ENCODE data around the gene NEK3.

DNA sequence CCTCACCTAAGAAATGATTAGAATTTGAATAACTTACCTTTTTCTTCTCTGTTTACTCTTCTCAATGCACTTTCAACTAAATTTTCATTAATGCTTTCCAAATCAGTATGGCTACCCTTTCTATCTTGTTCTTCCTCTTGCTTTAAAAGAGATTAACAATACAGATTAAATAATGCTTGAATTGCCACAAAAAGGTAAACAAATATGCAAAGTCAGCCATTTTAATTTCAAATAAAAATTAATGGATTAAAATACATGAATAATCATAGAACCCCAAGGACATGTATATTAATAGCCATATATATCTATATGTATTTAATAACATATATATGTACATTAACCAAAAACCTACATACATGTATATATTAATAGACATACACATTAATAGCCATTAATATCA is 22.6 kb downstream of the NEK3 start:
- TF ChIP-seq, protein P1, sequence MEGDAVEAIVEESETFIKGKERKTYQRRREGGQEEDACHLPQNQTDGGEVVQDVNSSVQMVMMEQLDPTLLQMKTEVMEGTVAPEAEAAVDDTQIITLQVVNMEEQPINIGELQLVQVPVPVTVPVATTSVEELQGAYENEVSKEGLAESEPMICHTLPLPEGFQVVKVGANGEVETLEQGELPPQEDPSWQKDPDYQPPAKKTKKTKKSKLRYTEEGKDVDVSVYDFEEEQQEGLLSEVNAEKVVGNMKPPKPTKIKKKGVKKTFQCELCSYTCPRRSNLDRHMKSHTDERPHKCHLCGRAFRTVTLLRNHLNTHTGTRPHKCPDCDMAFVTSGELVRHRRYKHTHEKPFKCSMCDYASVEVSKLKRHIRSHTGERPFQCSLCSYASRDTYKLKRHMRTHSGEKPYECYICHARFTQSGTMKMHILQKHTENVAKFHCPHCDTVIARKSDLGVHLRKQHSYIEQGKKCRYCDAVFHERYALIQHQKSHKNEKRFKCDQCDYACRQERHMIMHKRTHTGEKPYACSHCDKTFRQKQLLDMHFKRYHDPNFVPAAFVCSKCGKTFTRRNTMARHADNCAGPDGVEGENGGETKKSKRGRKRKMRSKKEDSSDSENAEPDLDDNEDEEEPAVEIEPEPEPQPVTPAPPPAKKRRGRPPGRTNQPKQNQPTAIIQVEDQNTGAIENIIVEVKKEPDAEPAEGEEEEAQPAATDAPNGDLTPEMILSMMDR (IDR thresholded peaks at IDR 0.05; ENCODE audit: low read depth, low read length, missing input control) = no peak
- TF ChIP-seq, protein P2, sequence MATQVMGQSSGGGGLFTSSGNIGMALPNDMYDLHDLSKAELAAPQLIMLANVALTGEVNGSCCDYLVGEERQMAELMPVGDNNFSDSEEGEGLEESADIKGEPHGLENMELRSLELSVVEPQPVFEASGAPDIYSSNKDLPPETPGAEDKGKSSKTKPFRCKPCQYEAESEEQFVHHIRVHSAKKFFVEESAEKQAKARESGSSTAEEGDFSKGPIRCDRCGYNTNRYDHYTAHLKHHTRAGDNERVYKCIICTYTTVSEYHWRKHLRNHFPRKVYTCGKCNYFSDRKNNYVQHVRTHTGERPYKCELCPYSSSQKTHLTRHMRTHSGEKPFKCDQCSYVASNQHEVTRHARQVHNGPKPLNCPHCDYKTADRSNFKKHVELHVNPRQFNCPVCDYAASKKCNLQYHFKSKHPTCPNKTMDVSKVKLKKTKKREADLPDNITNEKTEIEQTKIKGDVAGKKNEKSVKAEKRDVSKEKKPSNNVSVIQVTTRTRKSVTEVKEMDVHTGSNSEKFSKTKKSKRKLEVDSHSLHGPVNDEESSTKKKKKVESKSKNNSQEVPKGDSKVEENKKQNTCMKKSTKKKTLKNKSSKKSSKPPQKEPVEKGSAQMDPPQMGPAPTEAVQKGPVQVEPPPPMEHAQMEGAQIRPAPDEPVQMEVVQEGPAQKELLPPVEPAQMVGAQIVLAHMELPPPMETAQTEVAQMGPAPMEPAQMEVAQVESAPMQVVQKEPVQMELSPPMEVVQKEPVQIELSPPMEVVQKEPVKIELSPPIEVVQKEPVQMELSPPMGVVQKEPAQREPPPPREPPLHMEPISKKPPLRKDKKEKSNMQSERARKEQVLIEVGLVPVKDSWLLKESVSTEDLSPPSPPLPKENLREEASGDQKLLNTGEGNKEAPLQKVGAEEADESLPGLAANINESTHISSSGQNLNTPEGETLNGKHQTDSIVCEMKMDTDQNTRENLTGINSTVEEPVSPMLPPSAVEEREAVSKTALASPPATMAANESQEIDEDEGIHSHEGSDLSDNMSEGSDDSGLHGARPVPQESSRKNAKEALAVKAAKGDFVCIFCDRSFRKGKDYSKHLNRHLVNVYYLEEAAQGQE (IDR thresholded peaks at IDR 0.05) = no peak
- TF ChIP-seq EGR1 (IDR thresholded peaks at IDR 0.05; ENCODE audit: low read depth in 2 of 2) = no peak
- TF ChIP-seq, protein P3, sequence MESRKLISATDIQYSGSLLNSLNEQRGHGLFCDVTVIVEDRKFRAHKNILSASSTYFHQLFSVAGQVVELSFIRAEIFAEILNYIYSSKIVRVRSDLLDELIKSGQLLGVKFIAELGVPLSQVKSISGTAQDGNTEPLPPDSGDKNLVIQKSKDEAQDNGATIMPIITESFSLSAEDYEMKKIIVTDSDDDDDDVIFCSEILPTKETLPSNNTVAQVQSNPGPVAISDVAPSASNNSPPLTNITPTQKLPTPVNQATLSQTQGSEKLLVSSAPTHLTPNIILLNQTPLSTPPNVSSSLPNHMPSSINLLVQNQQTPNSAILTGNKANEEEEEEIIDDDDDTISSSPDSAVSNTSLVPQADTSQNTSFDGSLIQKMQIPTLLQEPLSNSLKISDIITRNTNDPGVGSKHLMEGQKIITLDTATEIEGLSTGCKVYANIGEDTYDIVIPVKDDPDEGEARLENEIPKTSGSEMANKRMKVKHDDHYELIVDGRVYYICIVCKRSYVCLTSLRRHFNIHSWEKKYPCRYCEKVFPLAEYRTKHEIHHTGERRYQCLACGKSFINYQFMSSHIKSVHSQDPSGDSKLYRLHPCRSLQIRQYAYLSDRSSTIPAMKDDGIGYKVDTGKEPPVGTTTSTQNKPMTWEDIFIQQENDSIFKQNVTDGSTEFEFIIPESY (IDR thresholded peaks at IDR 0.05) = no peak
- no peak for TF ChIP-seq HNF4A (conservative IDR thresholded peaks at IDR 0.05)
- TF ChIP-seq, protein P4, sequence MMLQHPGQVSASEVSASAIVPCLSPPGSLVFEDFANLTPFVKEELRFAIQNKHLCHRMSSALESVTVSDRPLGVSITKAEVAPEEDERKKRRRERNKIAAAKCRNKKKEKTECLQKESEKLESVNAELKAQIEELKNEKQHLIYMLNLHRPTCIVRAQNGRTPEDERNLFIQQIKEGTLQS (IDR thresholded peaks at IDR 0.05) = no peak
- TF ChIP-seq RAD21 (IDR thresholded peaks at IDR 0.05) = no peak
- TF ChIP-seq JUND (IDR thresholded peaks at IDR 0.05) = no peak
- TF ChIP-seq GABPA (IDR thresholded peaks at IDR 0.05 in 1 of 2, conservative IDR thresholded peaks at IDR 0.05 in 1 of 2) = no peak
- no peak for TF ChIP-seq RXRA (IDR thresholded peaks at IDR 0.05)
- no peak for TF ChIP-seq TAF1 (conservative IDR thresholded peaks at IDR 0.05)
- TF ChIP-seq SP1 (IDR thresholded peaks at IDR 0.05) = no peak
